GM19455 (cell line): ENCODE data around the gene POLA1.
"Not testable (repeated sequence)": the region's sequence is repeated elsewhere in the genome, so short reads cannot be mapped to it uniquely, and the experiment has no call there.

Experiments
- ATAC-seq: cut with Tn5 transposase; IDR thresholded peaks from one replicate; pipeline ENCODE4 v1.9.1; 2021; ENCODE audit not compliant: unreplicated experiment

Gene POLA1

GRCh38 chrX:24693453-24694202, at the start of gene POLA1:
TSS of gene POLA1 (plus strand) at chrX:24693918. CDS start at chrX:24693962, 44 bp downstream.
- peak; percentile 93 for ATAC-seq

- no peak for ATAC-seq
Observed at GRCh38 chrX:24646006-24646405, 47.7 kb upstream of the POLA1 start.

- no peak for ATAC-seq
Observed at GRCh38 chrX:24646745-24647182, 47.0 kb upstream of the POLA1 start.

GRCh38 chrX:24647257-24648058, 46.3 kb upstream of the POLA1 start, which contains the start of gene PCYT1B:
TSS of gene PCYT1B (minus strand) at chrX:24647347. CDS start at chrX:24647105, 242 bp downstream.
- ATAC-seq, result peak; percentile 92

- no peak for ATAC-seq
Observed at GRCh38 chrX:24648495-24648894, 45.2 kb upstream of the POLA1 start.

GRCh38 chrX:24651783-24652182, 41.9 kb upstream of the POLA1 start:
- ATAC-seq, result no peak

GRCh38 chrX:24655679-24656078, 38.0 kb upstream of the POLA1 start:
- ATAC-seq, result not testable (repeated sequence)

- ATAC-seq, result no peak
Observed at GRCh38 chrX:24657671-24658386, 35.9 kb upstream of the POLA1 start.

GRCh38 chrX:24658421-24658820, 35.3 kb upstream of the POLA1 start:
- ATAC-seq, result no peak

GRCh38 chrX:24659106-24659505, 34.6 kb upstream of the POLA1 start:
- ATAC-seq, result no peak

- ATAC-seq, result no peak
Observed at GRCh38 chrX:24659646-24660045, 34.1 kb upstream of the POLA1 start.

- ATAC-seq, result no peak
Observed at GRCh38 chrX:24661292-24661691, 32.4 kb upstream of the POLA1 start.

GRCh38 chrX:24662352-24662751, 31.4 kb upstream of the POLA1 start:
- no peak for ATAC-seq

GRCh38 chrX:24668111-24668510, 25.6 kb upstream of the POLA1 start:
- ATAC-seq, result no peak

- no peak for ATAC-seq
Observed at GRCh38 chrX:24672701-24673190, 21.0 kb upstream of the POLA1 start.

- ATAC-seq, result no peak
Observed at GRCh38 chrX:24673424-24673823, 20.3 kb upstream of the POLA1 start.

GRCh38 chrX:24676403-24677024, 17.2 kb upstream of the POLA1 start:
- ATAC-seq, result no peak

- no peak for ATAC-seq
Observed at GRCh38 chrX:24682739-24683432, 10.8 kb upstream of the POLA1 start.

- ATAC-seq, result no peak
Observed at GRCh38 chrX:24684048-24684447, 9.7 kb upstream of the POLA1 start.

GRCh38 chrX:24692305-24692704, 1.4 kb upstream of the POLA1 start:
- ATAC-seq, result no peak
